SK-N-SH treated with all-trans-retinoic acid at 6 μM for 48 hours (cell line): ENCODE results near the gene OR6N1.

Experiments used
- ARNTL ChIP-seq: fragments of 450-650 bp; formaldehyde crosslinking; IDR thresholded peaks from 2 replicates; pipeline ENCODE4 v1.5.0; 2020; ENCODE audit warnings: low read depth, mild to moderate bottlenecking, moderate library complexity, borderline replicate concordance
- PATZ1 ChIP-seq: fragments of 250-450 bp; sonication (Bioruptor Pico); IDR thresholded peaks from 2 replicates; pipeline ENCODE4 v1.8.0; 2020; ENCODE audit warnings: mild to moderate bottlenecking, moderate library complexity, borderline replicate concordance
- PPARA ChIP-seq: fragments of 250-450 bp; sonication (Bioruptor Pico); IDR thresholded peaks from 2 replicates; pipeline ENCODE4 v1.5.0; 2020; ENCODE audit warnings: mild to moderate bottlenecking, borderline replicate concordance
- TCF4 ChIP-seq: fragments of 250-450 bp; sonication (Bioruptor Pico); IDR thresholded peaks from 2 replicates; pipeline ENCODE4 v1.8.0; 2021; ENCODE audit warnings: mild to moderate bottlenecking, moderate library complexity, borderline replicate concordance
- TOX ChIP-seq: fragments of 250-450 bp; sonication (Bioruptor Pico); IDR thresholded peaks from 2 replicates; pipeline ENCODE4 v1.8.0; 2021; ENCODE audit warnings: mild to moderate bottlenecking, moderate library complexity, borderline replicate concordance
- ZFP3 ChIP-seq: fragments of 250-450 bp; sonication (Bioruptor Pico); IDR thresholded peaks from 2 replicates; pipeline ENCODE4 v1.5.0; 2020; ENCODE audit warnings: mild to moderate bottlenecking, moderate library complexity
- ZFP30 ChIP-seq: fragments of 450-650 bp; formaldehyde crosslinking; IDR thresholded peaks from 2 replicates; pipeline ENCODE4 v1.5.0; 2022; ENCODE audit warnings: mild to moderate bottlenecking, moderate library complexity
- TF ChIP-seq, protein P1 (sequence below): fragments of 250-450 bp; sonication (Bioruptor Pico); IDR thresholded peaks from 2 replicates; pipeline ENCODE4 v1.8.0; 2021; ENCODE audit warnings: low read depth, mild to moderate bottlenecking, moderate library complexity, borderline replicate concordance
- TF ChIP-seq, protein P2 (sequence below): fragments of 250-450 bp; sonication (Bioruptor Pico); IDR thresholded peaks from 2 replicates; pipeline ENCODE4 v1.5.1; 2021; ENCODE audit warnings: mild to moderate bottlenecking, moderate library complexity

DNA sequence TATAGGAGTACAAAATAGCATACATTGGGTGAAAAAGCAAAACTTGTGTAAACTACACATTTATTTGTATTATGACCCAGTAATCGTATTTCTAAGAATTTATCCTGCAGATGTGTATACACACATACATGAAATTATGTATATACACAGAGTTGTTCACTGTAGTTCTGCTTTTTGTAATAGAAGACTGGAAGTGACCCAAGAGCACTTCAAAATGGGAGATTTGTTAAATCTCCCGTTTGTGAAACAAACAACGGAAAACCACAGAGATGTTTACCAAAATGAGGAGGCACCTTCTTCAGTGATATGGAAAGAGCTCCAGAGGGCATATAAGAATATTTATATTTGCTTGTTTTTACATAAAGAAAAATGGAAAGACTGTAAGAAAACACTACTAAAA lies 41.2 kb upstream of the OR6N1 start:
- TF ChIP-seq, protein P1, sequence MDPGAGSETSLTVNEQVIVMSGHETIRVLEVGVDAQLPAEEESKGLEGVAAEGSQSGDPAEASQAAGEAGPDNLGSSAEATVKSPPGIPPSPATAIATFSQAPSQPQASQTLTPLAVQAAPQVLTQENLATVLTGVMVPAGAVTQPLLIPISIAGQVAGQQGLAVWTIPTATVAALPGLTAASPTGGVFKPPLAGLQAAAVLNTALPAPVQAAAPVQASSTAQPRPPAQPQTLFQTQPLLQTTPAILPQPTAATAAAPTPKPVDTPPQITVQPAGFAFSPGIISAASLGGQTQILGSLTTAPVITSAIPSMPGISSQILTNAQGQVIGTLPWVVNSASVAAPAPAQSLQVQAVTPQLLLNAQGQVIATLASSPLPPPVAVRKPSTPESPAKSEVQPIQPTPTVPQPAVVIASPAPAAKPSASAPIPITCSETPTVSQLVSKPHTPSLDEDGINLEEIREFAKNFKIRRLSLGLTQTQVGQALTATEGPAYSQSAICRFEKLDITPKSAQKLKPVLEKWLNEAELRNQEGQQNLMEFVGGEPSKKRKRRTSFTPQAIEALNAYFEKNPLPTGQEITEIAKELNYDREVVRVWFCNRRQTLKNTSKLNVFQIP = no peak
- TF ChIP-seq ARNTL (CRISPR knock-in tag) (no peak), ZFP30 (CRISPR knock-in tag) (no peak), TOX (CRISPR knock-in tag) (no peak), PATZ1 (CRISPR knock-in tag) (no peak), TCF4 (CRISPR knock-in tag) (no peak), ZFP3 (no peak), PPARA (CRISPR knock-in tag) (no peak)
- TF ChIP-seq, protein P2, sequence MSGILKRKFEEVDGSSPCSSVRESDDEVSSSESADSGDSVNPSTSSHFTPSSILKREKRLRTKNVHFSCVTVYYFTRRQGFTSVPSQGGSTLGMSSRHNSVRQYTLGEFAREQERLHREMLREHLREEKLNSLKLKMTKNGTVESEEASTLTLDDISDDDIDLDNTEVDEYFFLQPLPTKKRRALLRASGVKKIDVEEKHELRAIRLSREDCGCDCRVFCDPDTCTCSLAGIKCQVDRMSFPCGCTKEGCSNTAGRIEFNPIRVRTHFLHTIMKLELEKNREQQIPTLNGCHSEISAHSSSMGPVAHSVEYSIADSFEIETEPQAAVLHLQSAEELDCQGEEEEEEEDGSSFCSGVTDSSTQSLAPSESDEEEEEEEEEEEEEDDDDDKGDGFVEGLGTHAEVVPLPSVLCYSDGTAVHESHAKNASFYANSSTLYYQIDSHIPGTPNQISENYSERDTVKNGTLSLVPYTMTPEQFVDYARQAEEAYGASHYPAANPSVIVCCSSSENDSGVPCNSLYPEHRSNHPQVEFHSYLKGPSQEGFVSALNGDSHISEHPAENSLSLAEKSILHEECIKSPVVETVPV (CRISPR knock-in tag) = no peak
